ENCODE results near the gene ELL.

ELL gene

GRCh38 chr19:18558202-18558555 lies 36.3 kb upstream of the ELL start:
- no peaks in the 10 kb centered on the region for H3K36me3 ChIP-seq (ENCODE audit: low read length)
- no peak overlapping the region for H2AFZ ChIP-seq (ENCODE audit: low read depth, low read length, severe bottlenecking)
- peaks cover 23% of the 10 kb centered on the region for H3K79me2 ChIP-seq (ENCODE audit: insufficient read depth, low read length)
- H3K9ac ChIP-seq (ENCODE audit: low read length), result peak overlapping the region; percentile 97
- peak overlapping the region; percentile 93 for H3K4me2 ChIP-seq (ENCODE audit: low read depth, low read length, poor library complexity, severe bottlenecking)
- H3K9me3 ChIP-seq (ENCODE audit: insufficient read depth, low read length), result no peaks in the 10 kb centered on the region
- H3K27ac ChIP-seq (ENCODE audit: low read depth, low read length), result peak overlapping the region; percentile 74
- H3F3A ChIP-seq (ENCODE audit: insufficient read depth), result peaks cover 9% of the 10 kb centered on the region
- H3K9me2 ChIP-seq (replicated peaks; ENCODE audit: insufficient read depth, low read length), result no peaks in the 10 kb centered on the region
- H3K4me3 ChIP-seq (ENCODE audit: insufficient read depth, low read length, poor library complexity, severe bottlenecking), result peak overlapping the region; percentile 94
- TF ChIP-seq EZH2phosphoT487 (conservative IDR thresholded peaks at IDR 0.05; ENCODE audit: low read length), result no peak
- TF ChIP-seq CTCF (IDR thresholded peaks at IDR 0.05; ENCODE audit: insufficient read depth, low read length, poor library complexity, severe bottlenecking), result no peak
- no peaks in the 10 kb centered on the region for H3K27me3 ChIP-seq (ENCODE audit: low read length)
- no peaks in the 10 kb centered on the region for H4K20me1 ChIP-seq (ENCODE audit: low read depth, low read length)

GRCh38 chr19:18557411-18558201 lies 35.7 kb upstream of the ELL start, which contains the start of gene KXD1:
Gene KXD1 (plus strand): TSS chr19:18557870. CDS start chr19:18562057, 4,187 bp downstream.
- H3K9me2 ChIP-seq (replicated peaks; ENCODE audit: insufficient read depth, low read length), result no peaks in the 10 kb centered on the region
- H3K36me3 ChIP-seq (ENCODE audit: low read length), result no peaks in the 10 kb centered on the region
- no peaks in the 10 kb centered on the region for H3K9me3 ChIP-seq (ENCODE audit: insufficient read depth, low read length)
- H3K27ac ChIP-seq (ENCODE audit: low read depth, low read length), result peak within 1 kb of the TSS; percentile 74
- H2AFZ ChIP-seq (ENCODE audit: low read depth, low read length, severe bottlenecking), result no peak within 1 kb of the TSS
- no peaks in the 10 kb centered on the region for H4K20me1 ChIP-seq (ENCODE audit: low read depth, low read length)
- peak within 1 kb of the TSS; percentile 93 for H3K4me2 ChIP-seq (ENCODE audit: low read depth, low read length, poor library complexity, severe bottlenecking)
- H3K4me3 ChIP-seq (ENCODE audit: insufficient read depth, low read length, poor library complexity, severe bottlenecking), result peak within 1 kb of the TSS; percentile 94
- H3K27me3 ChIP-seq (ENCODE audit: low read length), result no peaks in the 10 kb centered on the region
- peaks cover 23% of the 10 kb centered on the region for H3K79me2 ChIP-seq (ENCODE audit: insufficient read depth, low read length)
- H3K9ac ChIP-seq (ENCODE audit: low read length), result peak within 1 kb of the TSS; percentile 97
- peaks cover 9% of the 10 kb centered on the region for H3F3A ChIP-seq (ENCODE audit: insufficient read depth)
- TF ChIP-seq CTCF (IDR thresholded peaks at IDR 0.05; ENCODE audit: insufficient read depth, low read length, poor library complexity, severe bottlenecking) (no peak), EZH2phosphoT487 (conservative IDR thresholded peaks at IDR 0.05; ENCODE audit: low read length) (no peak)

DNA sequence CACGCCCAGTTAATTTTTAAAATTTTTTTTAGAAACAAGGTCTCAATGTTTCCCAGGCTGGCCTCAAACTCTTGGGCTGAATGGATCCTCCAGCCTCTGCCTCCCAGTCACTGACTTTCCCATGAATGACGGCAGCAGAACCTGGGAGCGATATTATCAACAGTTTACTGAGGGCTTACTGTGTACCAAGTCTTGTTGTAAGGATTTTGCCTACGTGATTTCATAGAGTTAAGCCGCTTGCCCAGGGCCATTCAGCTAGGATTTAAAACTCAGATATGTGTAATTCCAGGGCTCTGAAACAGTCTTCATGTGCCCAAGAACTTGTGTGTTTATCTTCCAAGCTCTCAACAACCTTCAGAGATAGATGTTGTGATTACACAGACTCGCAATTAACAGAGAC lies 29.8 kb upstream of the ELL start:
- H4K20me1 ChIP-seq (ENCODE audit: low read depth, low read length), result no peaks in the 10 kb centered on the region
- H3K79me2 ChIP-seq (ENCODE audit: insufficient read depth, low read length), result no peaks in the 10 kb centered on the region
- no peak overlapping the region for H3K27ac ChIP-seq (ENCODE audit: low read depth, low read length)
- no peak overlapping the region for H2AFZ ChIP-seq (ENCODE audit: low read depth, low read length, severe bottlenecking)
- no peak overlapping the region for H3K4me2 ChIP-seq (ENCODE audit: low read depth, low read length, poor library complexity, severe bottlenecking)
- no peak for TF ChIP-seq CTCF (IDR thresholded peaks at IDR 0.05; ENCODE audit: insufficient read depth, low read length, poor library complexity, severe bottlenecking)
- no peak for TF ChIP-seq EZH2phosphoT487 (conservative IDR thresholded peaks at IDR 0.05; ENCODE audit: low read length)
- no peaks in the 10 kb centered on the region for H3K9me2 ChIP-seq (replicated peaks; ENCODE audit: insufficient read depth, low read length)
- no peak overlapping the region for H3K9ac ChIP-seq (ENCODE audit: low read length)
- H3K27me3 ChIP-seq (ENCODE audit: low read length), result no peaks in the 10 kb centered on the region
- H3K9me3 ChIP-seq (ENCODE audit: insufficient read depth, low read length), result no peaks in the 10 kb centered on the region
- H3K4me3 ChIP-seq (ENCODE audit: insufficient read depth, low read length, poor library complexity, severe bottlenecking), result no peak overlapping the region
- H3F3A ChIP-seq (ENCODE audit: insufficient read depth), result no peaks in the 10 kb centered on the region
- H3K36me3 ChIP-seq (ENCODE audit: low read length), result no peaks in the 10 kb centered on the region
